Measurements from ENCODE around the gene HIVEP3. TPM values are rescaled to one million over a fixed set of nuclear protein-coding genes. Genes with fewer than 3 reads are reported as not detected.

HIVEP3 gene
- total and polyA plus RNA-seq, 4 donors = 7.0 to 14.7 (median 8.8) TPM

GRCh38 chr1:41883507-41883906 lies 35.2 kb downstream of the HIVEP3 start:
- peak overlapping the region in 1 of 2 donors; percentile 52 for H3K27ac ChIP-seq (ENCODE audit: low read depth in 1 of 2, low read length in 1 of 2)
- WGBS, 2 donors = 77 to 79% methylated on average over 3 of the region's 3 CpGs
- H3K27me3 ChIP-seq (ENCODE audit: control insufficient read depth in 3 of 3, insufficient read depth in 3 of 3, low read length in 2 of 3) = no peaks in the 10 kb centered on the region
- no peak for TF ChIP-seq CTCF (IDR thresholded peaks at IDR 0.05; ENCODE audit: control extremely low read depth, extremely low read depth)
- no peaks in the 10 kb centered on the region for H3K36me3 ChIP-seq (ENCODE audit: control insufficient read depth in 4 of 4, insufficient read depth in 4 of 4, low read length in 4 of 4)
- peaks cover 7 to 21% (median 14%) of the 10 kb centered on the region in 5 donors for H3K4me1 ChIP-seq (ENCODE audit: control insufficient read depth in 5 of 5, insufficient read depth in 5 of 5, low read length in 5 of 5)
- H3K9me3 ChIP-seq (ENCODE audit: control insufficient read depth in 4 of 4, insufficient read depth in 3 of 4, low read length in 3 of 4) = no peaks in the 10 kb centered on the region
- DNase-seq = no peak
- no peak for ATAC-seq (ENCODE audit: insufficient read depth, low FRiP score)
- no peak overlapping the region for H3K9ac ChIP-seq (ENCODE audit: insufficient read depth in 1 of 2, low read length in 2 of 2)
- H3K4me3 ChIP-seq = no peak overlapping the region

- no peak for ATAC-seq (ENCODE audit: insufficient read depth, low FRiP score)
- Histone ChIP-seq H3K4me3 (no peak overlapping the region), H3K9ac (ENCODE audit: insufficient read depth in 1 of 2, low read length in 2 of 2) (no peak overlapping the region), H3K27ac (ENCODE audit: low read depth in 1 of 2, low read length in 1 of 2) (peak overlapping the region; percentile 52), H3K4me1 (ENCODE audit: control insufficient read depth in 5 of 5, insufficient read depth in 5 of 5, low read length in 5 of 5) (peaks cover 7 to 26% (median 14%) of the 10 kb centered on the region in 5 donors), H3K27me3 (ENCODE audit: control insufficient read depth in 3 of 3, insufficient read depth in 3 of 3, low read length in 2 of 3) (no peaks in the 10 kb centered on the region), H3K9me3 (ENCODE audit: control insufficient read depth in 4 of 4, insufficient read depth in 3 of 4, low read length in 3 of 4) (no peaks in the 10 kb centered on the region), H3K36me3 (ENCODE audit: control insufficient read depth in 4 of 4, insufficient read depth in 4 of 4, low read length in 4 of 4) (no peaks in the 10 kb centered on the region)
- no peak for DNase-seq
- TF ChIP-seq CTCF (IDR thresholded peaks at IDR 0.05; ENCODE audit: control extremely low read depth, extremely low read depth) = no peak
These were observed 36.2 kb downstream of the HIVEP3 start for GRCh38 chr1:41882486-41882885.

- H3K4me3 ChIP-seq = no peak overlapping the region
- no peaks in the 10 kb centered on the region for H3K36me3 ChIP-seq (ENCODE audit: control insufficient read depth in 4 of 4, insufficient read depth in 4 of 4, low read length in 4 of 4)
- 43 to 44% methylated on average over 5 of the region's 5 CpGs for WGBS, 2 donors
- ATAC-seq (ENCODE audit: insufficient read depth, low FRiP score) (no peak), DNase-seq (peak; percentile 33 to 75 (median 34))
- no peaks in the 10 kb centered on the region for H3K9me3 ChIP-seq (ENCODE audit: control insufficient read depth in 4 of 4, insufficient read depth in 3 of 4, low read length in 3 of 4)
- H3K9ac ChIP-seq (ENCODE audit: insufficient read depth in 1 of 2, low read length in 2 of 2) = no peak overlapping the region
- H3K4me1 ChIP-seq (ENCODE audit: control insufficient read depth in 5 of 5, insufficient read depth in 5 of 5, low read length in 5 of 5) = peaks cover 7 to 27% (median 18%) of the 10 kb centered on the region in 5 donors
- peak overlapping the region; percentile 52 for H3K27ac ChIP-seq (ENCODE audit: low read depth in 1 of 2, low read length in 1 of 2)
- H3K27me3 ChIP-seq (ENCODE audit: control insufficient read depth in 3 of 3, insufficient read depth in 3 of 3, low read length in 2 of 3) = no peaks in the 10 kb centered on the region
- no peak for TF ChIP-seq CTCF (IDR thresholded peaks at IDR 0.05; ENCODE audit: control extremely low read depth, extremely low read depth)
These were observed 36.6 kb downstream of the HIVEP3 start for GRCh38 chr1:41882068-41882477.
